HepG2 (cell line): ENCODE data around the gene STK10. TPM values are rescaled to one million over a fixed set of nuclear protein-coding genes. Genes with fewer than 3 reads are reported as not detected.

Experiments
- KLF6 ChIP-seq: IDR thresholded peaks from 2 replicates; pipeline ENCODE4 v1.8.0; 2016; ENCODE audit warnings: missing biosample characterization, missing genetic modification reagents
- KMT2A ChIP-seq: sonication (generic); formaldehyde crosslinking; IDR thresholded peaks from 2 replicates; pipeline ENCODE4 v1.4.0; 2020; ENCODE audit warnings: missing genetic modification reagents
- SIN3A ChIP-seq: IDR thresholded peaks from 2 replicates; pipeline ENCODE4 v1.6.1; 2011; ENCODE audit warnings: low read depth, mild to moderate bottlenecking, control low read depth, low read length, borderline replicate concordance
- SIX1 ChIP-seq: sonication (generic); formaldehyde crosslinking; IDR thresholded peaks from 2 replicates; pipeline ENCODE4 v1.4.0; 2020; ENCODE audit warnings: missing genetic modification reagents, borderline replicate concordance
- TMF1 ChIP-seq: sonication (generic); formaldehyde crosslinking; IDR thresholded peaks from 2 replicates; pipeline ENCODE4 v1.8.1; 2022; ENCODE audit warnings: low read depth, missing genetic modification reagents
- ZFP41 ChIP-seq: sonication (generic); formaldehyde crosslinking; IDR thresholded peaks from 2 replicates; pipeline ENCODE4 v1.4.0; 2020; ENCODE audit warnings: mild to moderate bottlenecking, missing genetic modification reagents, borderline replicate concordance
- ZNF138 ChIP-seq: sonication (generic); formaldehyde crosslinking; IDR thresholded peaks from 2 replicates; pipeline ENCODE4 v1.5.0; 2020; ENCODE audit warnings: mild to moderate bottlenecking, low read depth, missing genetic modification reagents
- ZNF225 ChIP-seq: sonication (generic); formaldehyde crosslinking; IDR thresholded peaks from 2 replicates; pipeline ENCODE4 v1.4.0; 2020; ENCODE audit warnings: mild to moderate bottlenecking, missing genetic modification reagents
- ZNF317 ChIP-seq: sonication (generic); formaldehyde crosslinking; IDR thresholded peaks from 2 replicates; pipeline ENCODE4 v1.5.0; 2020; ENCODE audit warnings: mild to moderate bottlenecking, missing genetic modification reagents
- ZNF331 ChIP-seq: sonication (generic); formaldehyde crosslinking; IDR thresholded peaks from 2 replicates; pipeline ENCODE4 v1.4.0; 2020; ENCODE audit warnings: missing genetic modification reagents
- ZNF558 ChIP-seq: sonication (generic); formaldehyde crosslinking; IDR thresholded peaks from 2 replicates; pipeline ENCODE4 v1.9.0; 2022; ENCODE audit warnings: mild to moderate bottlenecking, missing genetic modification reagents, borderline replicate concordance
- ZNF781 ChIP-seq: sonication (generic); formaldehyde crosslinking; IDR thresholded peaks from 2 replicates; pipeline ENCODE4 v1.5.1; 2020; ENCODE audit warnings: borderline replicate concordance, mild to moderate bottlenecking, missing genetic modification reagents; ENCODE audit errors: not compliant biosample characterization
- ZNF841 ChIP-seq: sonication (generic); formaldehyde crosslinking; IDR thresholded peaks from 2 replicates; pipeline ENCODE4 v1.8.1; 2023; ENCODE audit warnings: missing genetic modification reagents, borderline replicate concordance
- polyA plus RNA-seq, 8 experiments: library from polyadenylated mRNA; depleted of rRNA in 3 of 8; stranded (reverse) in 7 of 8; unstranded in 1 of 8; fragments of >200 nt; fragmentation: Illumina TruSeq in 4 of 8; extraction: Trizol in 4 of 8; gene quantifications; 2 replicates each; pipeline versions ENCODE4 v1.2.1 to v1.2.3, GENCODE V29; 2011 to 2016; ENCODE audit warnings: low read depth in 4 of 8, missing spikeins in 1 of 8, mixed read lengths in 1 of 8; ENCODE audit not compliant: insufficient read depth in 1 of 8
- total RNA-seq, 5 experiments: library from RNA; depleted of rRNA; stranded (reverse); fragments of >200 nt; fragmentation: Illumina TruSeq; extraction: Trizol; gene quantifications; 2 replicates each; pipeline ENCODE4 v1.2.3, GENCODE V29; 2016; ENCODE audit warnings: low read depth in 1 of 5
- TF ChIP-seq, protein P1 (sequence below): sonication (generic); formaldehyde crosslinking; IDR thresholded peaks from 2 replicates; pipeline ENCODE4 v1.5.1; 2020; ENCODE audit warnings: missing genetic modification reagents, mild to moderate bottlenecking, borderline replicate concordance
- TF ChIP-seq, protein P2 (sequence below), 2 experiments: fragments of 450-650 bp in 1 of 2; sonication (generic) in 1 of 2; formaldehyde crosslinking in 1 of 2; IDR thresholded peaks; 2 replicates each; pipeline versions ENCODE4 v1.6.1 to v1.8.0; 2016 to 2022; ENCODE audit warnings: antibody characterized with exemption in 1 of 2, mild to moderate bottlenecking in 1 of 2, missing genetic modification reagents in 1 of 2
- TF ChIP-seq, protein P3 (sequence below): sonication (generic); formaldehyde crosslinking; IDR thresholded peaks from 2 replicates; pipeline ENCODE4 v1.4.0; 2020; ENCODE audit warnings: low read depth, mild to moderate bottlenecking, missing genetic modification reagents
- TF ChIP-seq, protein P4 (sequence below): sonication (generic); formaldehyde crosslinking; IDR thresholded peaks from 2 replicates; pipeline ENCODE4 v1.8.1; 2023; ENCODE audit warnings: mild to moderate bottlenecking, missing genetic modification reagents

STK10 gene
- total and polyA plus RNA-seq, 2 of the 13 experiments (the other 11 are each of a cell fraction or from before 2014, with no cell fraction given) = 7.0 to 7.2 TPM

DNA sequence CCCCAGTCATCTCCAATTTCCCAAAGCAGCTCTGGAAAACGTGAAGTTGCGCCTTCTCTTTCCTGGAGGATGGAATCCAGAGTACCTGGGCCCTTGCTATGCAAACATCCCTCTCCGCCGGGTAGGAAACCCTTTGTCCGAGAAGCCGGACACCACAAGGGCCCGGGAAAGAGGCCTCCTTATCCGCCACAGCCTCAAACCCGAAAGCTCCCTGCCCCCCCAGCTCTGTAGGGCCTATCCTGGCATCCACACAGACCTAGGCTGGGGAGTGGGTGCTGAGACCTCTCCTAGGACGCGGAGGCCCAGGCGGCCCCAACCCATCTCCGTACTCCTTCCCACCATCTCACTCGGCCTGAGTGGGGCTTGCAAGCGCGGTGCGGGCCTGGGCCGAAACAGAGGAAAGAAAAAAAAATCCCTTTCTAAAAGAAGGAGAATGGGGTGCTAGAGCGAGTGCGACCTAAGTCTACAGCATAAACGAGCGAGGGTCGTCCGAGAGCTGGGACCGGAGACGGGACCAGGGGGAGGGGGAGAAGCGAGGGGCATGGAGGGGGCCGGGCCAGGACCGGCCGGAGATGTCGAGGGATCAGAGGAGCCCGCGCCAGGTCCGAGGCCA is 182.2 kb downstream of the STK10 start (continued):
- TF ChIP-seq ZNF138 (CRISPR knock-in tag) (0 out of 2 replicates have a peak, but pooled peaks have one; percentile 1), ZNF225 (peak; percentile 53; the same call in 1 of the 2 replicates), ZNF558 (0 out of 2 replicates have a peak, but pooled peaks have one; percentile 6), ZFP41 (CRISPR knock-in tag) (no peak), SIN3A (0 out of 2 replicates have a peak, but pooled peaks have one; percentile 23), ZNF317 (no peak), TMF1 (CRISPR knock-in tag) (no peak; the same call in 1 of the 2 replicates), KMT2A (CRISPR knock-in tag) (0 out of 2 replicates have a peak, but pooled peaks have one; percentile 32), ZNF781 (CRISPR knock-in tag) (peak; percentile 51), ZNF331 (CRISPR knock-in tag) (no peak), KLF6 (no peak), SIX1 (CRISPR knock-in tag) (no peak), ZNF841 (CRISPR knock-in tag) (no peak)
- TF ChIP-seq, protein P1, sequence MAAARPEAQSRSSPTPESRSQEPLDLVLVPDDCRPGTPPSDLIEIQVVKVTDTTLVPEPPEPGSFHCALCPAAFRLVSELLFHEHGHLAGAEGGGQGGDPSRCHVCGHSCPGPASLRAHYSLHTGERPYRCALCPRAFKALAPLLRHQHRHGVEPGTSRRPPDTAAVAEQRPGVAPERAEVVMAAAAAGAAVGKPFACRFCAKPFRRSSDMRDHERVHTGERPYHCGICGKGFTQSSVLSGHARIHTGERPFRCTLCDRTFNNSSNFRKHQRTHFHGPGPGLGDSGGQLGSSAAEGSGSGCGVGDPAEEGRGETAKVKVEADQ (CRISPR knock-in tag) = no peak
- TF ChIP-seq, protein P2, sequence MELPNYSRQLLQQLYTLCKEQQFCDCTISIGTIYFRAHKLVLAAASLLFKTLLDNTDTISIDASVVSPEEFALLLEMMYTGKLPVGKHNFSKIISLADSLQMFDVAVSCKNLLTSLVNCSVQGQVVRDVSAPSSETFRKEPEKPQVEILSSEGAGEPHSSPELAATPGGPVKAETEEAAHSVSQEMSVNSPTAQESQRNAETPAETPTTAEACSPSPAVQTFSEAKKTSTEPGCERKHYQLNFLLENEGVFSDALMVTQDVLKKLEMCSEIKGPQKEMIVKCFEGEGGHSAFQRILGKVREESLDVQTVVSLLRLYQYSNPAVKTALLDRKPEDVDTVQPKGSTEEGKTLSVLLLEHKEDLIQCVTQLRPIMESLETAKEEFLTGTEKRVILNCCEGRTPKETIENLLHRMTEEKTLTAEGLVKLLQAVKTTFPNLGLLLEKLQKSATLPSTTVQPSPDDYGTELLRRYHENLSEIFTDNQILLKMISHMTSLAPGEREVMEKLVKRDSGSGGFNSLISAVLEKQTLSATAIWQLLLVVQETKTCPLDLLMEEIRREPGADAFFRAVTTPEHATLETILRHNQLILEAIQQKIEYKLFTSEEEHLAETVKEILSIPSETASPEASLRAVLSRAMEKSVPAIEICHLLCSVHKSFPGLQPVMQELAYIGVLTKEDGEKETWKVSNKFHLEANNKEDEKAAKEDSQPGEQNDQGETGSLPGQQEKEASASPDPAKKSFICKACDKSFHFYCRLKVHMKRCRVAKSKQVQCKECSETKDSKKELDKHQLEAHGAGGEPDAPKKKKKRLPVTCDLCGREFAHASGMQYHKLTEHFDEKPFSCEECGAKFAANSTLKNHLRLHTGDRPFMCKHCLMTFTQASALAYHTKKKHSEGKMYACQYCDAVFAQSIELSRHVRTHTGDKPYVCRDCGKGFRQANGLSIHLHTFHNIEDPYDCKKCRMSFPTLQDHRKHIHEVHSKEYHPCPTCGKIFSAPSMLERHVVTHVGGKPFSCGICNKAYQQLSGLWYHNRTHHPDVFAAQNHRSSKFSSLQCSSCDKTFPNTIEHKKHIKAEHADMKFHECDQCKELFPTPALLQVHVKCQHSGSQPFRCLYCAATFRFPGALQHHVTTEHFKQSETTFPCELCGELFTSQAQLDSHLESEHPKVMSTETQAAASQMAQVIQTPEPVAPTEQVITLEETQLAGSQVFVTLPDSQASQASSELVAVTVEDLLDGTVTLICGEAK (IDR thresholded peaks at IDR 0.05) = no peak
- TF ChIP-seq, protein P2 (CRISPR knock-in tag; IDR thresholded peaks at IDR 0.05) = 0 out of 2 replicates have a peak, but pooled peaks have one; percentile 9
- TF ChIP-seq, protein P3, sequence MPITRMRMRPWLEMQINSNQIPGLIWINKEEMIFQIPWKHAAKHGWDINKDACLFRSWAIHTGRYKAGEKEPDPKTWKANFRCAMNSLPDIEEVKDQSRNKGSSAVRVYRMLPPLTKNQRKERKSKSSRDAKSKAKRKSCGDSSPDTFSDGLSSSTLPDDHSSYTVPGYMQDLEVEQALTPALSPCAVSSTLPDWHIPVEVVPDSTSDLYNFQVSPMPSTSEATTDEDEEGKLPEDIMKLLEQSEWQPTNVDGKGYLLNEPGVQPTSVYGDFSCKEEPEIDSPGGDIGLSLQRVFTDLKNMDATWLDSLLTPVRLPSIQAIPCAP (CRISPR knock-in tag) = no peak
- TF ChIP-seq, protein P4, sequence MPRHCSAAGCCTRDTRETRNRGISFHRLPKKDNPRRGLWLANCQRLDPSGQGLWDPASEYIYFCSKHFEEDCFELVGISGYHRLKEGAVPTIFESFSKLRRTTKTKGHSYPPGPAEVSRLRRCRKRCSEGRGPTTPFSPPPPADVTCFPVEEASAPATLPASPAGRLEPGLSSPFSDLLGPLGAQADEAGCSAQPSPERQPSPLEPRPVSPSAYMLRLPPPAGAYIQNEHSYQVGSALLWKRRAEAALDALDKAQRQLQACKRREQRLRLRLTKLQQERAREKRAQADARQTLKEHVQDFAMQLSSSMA (CRISPR knock-in tag) = 0 out of 2 replicates have a peak, but pooled peaks have one; percentile 3
